K562 (cell line): Measurements from ENCODE around the gene UBE2E2. TPM values are rescaled to one million over a fixed set of nuclear protein-coding genes. Genes with fewer than 3 reads are reported as not detected.

Source experiments
- ATAC-seq: fragments of 200-7000 bp; cut with Tn5 transposase; 3 replicates; pipeline ENCODE4 v1.9.1; 2020; ENCODE audit warnings: moderate library complexity
- BruUV-seq: library from RNA; stranded (reverse); fragments of 400-500 nt; replicated peaks from 2 replicates; lab custom pipeline; 2021; lab: Mats Ljungman, UMichigan
- CTCF ChIA-PET: fragments of 300-600 bp; formaldehyde crosslinking; extraction: SDS; loops from one replicate; lab custom pipeline; 2021; ENCODE audit warnings: low intra/inter-chr PET ratio; lab: Yijun Ruan, JAX
- POLR2A ChIA-PET: fragments of 300-600, 350-650 bp; sonication (Branson Sonifier 250); formaldehyde crosslinking; extraction: SDS; loops from one replicate; lab custom pipeline; 2021; ENCODE audit warnings: antibody characterized with exemption, inconsistent platforms; lab: Yijun Ruan, JAX
- DNase-seq, 4 experiments: peaks; one replicate each; pipeline versions ENCODE4 v3.0.0 to v3.0.0-alpha.2; 2011 to 2018; ENCODE audit warnings: low spot score in 3 of 4, mixed read lengths in 3 of 4; ENCODE audit errors: extremely low read depth in 1 of 4
- FAIRE-seq: peaks from 2 replicates; lab custom pipeline; 2011; peaks lifted over from hg19 to GRCh38; lab: Jason Lieb, UNC
- H2AFZ ChIP-seq: 2 replicates; pipeline ENCODE4 v1.6.0; 2011; ENCODE audit warnings: low read depth, low read length, control low read depth, inconsistent platforms
- H3K27ac ChIP-seq: fragments of 200-600 bp; 3 replicates; pipeline ENCODE4 v1.8.0; 2011; ENCODE audit warnings: low read depth, mild to moderate bottlenecking, control low read depth, inconsistent platforms, low read length, moderate library complexity, mixed read lengths; ENCODE audit errors: extremely low read depth
- H3K27me3 ChIP-seq, 2 experiments: fragments of 300-600 bp in 1 of 2; 2 replicates in 1 of 2; 3 replicates in 1 of 2; pipeline versions ENCODE4 v1.6.0 to v1.8.0; 2011; ENCODE audit warnings: inconsistent platforms in 2 of 2, low read length in 2 of 2, mild to moderate bottlenecking in 1 of 2, mixed read lengths in 1 of 2, moderate library complexity in 1 of 2; ENCODE audit not compliant: control insufficient read depth in 2 of 2, insufficient read depth in 2 of 2
- H3K36me3 ChIP-seq: fragments of 300-600 bp; 3 replicates; pipeline ENCODE4 v1.8.0; 2011; ENCODE audit warnings: mild to moderate bottlenecking, low read length, inconsistent platforms; ENCODE audit not compliant: control insufficient read depth, insufficient read depth
- H3K4me1 ChIP-seq, 2 experiments: fragments of 200-600 bp in 1 of 2; replicated peaks in 1 of 2; 2 replicates in 1 of 2; 3 replicates in 1 of 2; pipeline versions ENCODE4 v1.5.1 to v1.8.0; 2011; ENCODE audit warnings: inconsistent platforms in 2 of 2, low read length in 2 of 2, mild to moderate bottlenecking in 1 of 2, mixed read lengths in 1 of 2, moderate library complexity in 1 of 2; ENCODE audit not compliant: control insufficient read depth in 2 of 2, insufficient read depth in 2 of 2
- H3K4me2 ChIP-seq: 2 replicates; pipeline ENCODE4 v1.6.1; 2011; ENCODE audit warnings: low read length, control low read depth, inconsistent platforms, mixed read lengths; ENCODE audit not compliant: insufficient read depth
- H3K4me3 ChIP-seq: fragments of 200-600 bp; sonication (generic), shearing (Covaris generic); 2 replicates; pipeline ENCODE4 v1.5.1; 2016; ENCODE audit warnings: control low read depth, inconsistent platforms
- H3K79me2 ChIP-seq: fragments of 200-600 bp; 3 replicates; pipeline ENCODE4 v1.8.0; 2011; ENCODE audit warnings: low read length, inconsistent platforms; ENCODE audit not compliant: control insufficient read depth, insufficient read depth
- H3K9ac ChIP-seq, 2 experiments: 2 replicates each; pipeline versions ENCODE4 v1.6.0 to v1.6.1; 2011; ENCODE audit warnings: low read depth in 2 of 2, low read length in 2 of 2, control low read depth in 1 of 2, inconsistent platforms in 1 of 2, mild to moderate bottlenecking in 1 of 2, mixed read lengths in 1 of 2; ENCODE audit not compliant: insufficient read depth in 1 of 2
- H3K9me1 ChIP-seq: one replicate; pipeline ENCODE4 v1.6.0; 2011; ENCODE audit warnings: inconsistent platforms, mild to moderate bottlenecking, low read length, moderate library complexity; ENCODE audit not compliant: control insufficient read depth, insufficient read depth
- H3K9me3 ChIP-seq: replicated peaks from 2 replicates; pipeline ENCODE4 v1.5.1; 2011; ENCODE audit warnings: low read depth, low read length, inconsistent platforms; ENCODE audit not compliant: control insufficient read depth, insufficient read depth
- H4K20me1 ChIP-seq: replicated peaks from 2 replicates; pipeline ENCODE4 v1.6.1; 2011; ENCODE audit warnings: low read length, inconsistent platforms, mixed read lengths; ENCODE audit not compliant: control insufficient read depth, insufficient read depth
- ADNP ChIP-seq: fragments of 200-800 bp; sonication (Bioruptor generic); IDR thresholded peaks from 2 replicates; pipeline ENCODE4 v1.6.1; 2016; ENCODE audit warnings: missing genetic modification characterization, missing compliant biosample characterization
- CHD4 ChIP-seq: fragments of 200-600 bp; sonication (generic); IDR thresholded peaks from 3 replicates; pipeline ENCODE4 v1.6.1; 2012; ENCODE audit warnings: low read depth, mild to moderate bottlenecking, mixed read lengths, low read length, inconsistent platforms; ENCODE audit not compliant: insufficient read depth, insufficient replicate concordance, poor library complexity, severe bottlenecking
- CTCFL ChIP-seq: IDR thresholded peaks from 2 replicates; pipeline ENCODE4 v1.6.1; 2011; ENCODE audit warnings: borderline replicate concordance, low read depth, mild to moderate bottlenecking, moderate library complexity, low read length; ENCODE audit not compliant: insufficient read depth, poor library complexity, severe bottlenecking
- DIDO1 ChIP-seq: fragments of 450-650 bp; IDR thresholded peaks from 2 replicates; pipeline ENCODE4 v1.6.1; 2016; ENCODE audit warnings: low read depth, missing biosample characterization, missing genetic modification characterization
- HEY1 ChIP-seq: fragments of 250-450 bp; sonication (Bioruptor Pico); IDR thresholded peaks from 2 replicates; pipeline ENCODE4 v1.5.0; 2020; ENCODE audit warnings: mild to moderate bottlenecking, moderate library complexity, borderline replicate concordance
- KAT2B ChIP-seq: IDR thresholded peaks from one replicate; pipeline ENCODE4 v1.6.1; 2012; ENCODE audit warnings: low read depth, mild to moderate bottlenecking, control low read depth, inconsistent platforms, low read length, moderate library complexity
- LEF1 ChIP-seq: fragments of 450-650 bp; IDR thresholded peaks from 2 replicates; pipeline ENCODE4 v1.6.1; 2016; ENCODE audit warnings: mild to moderate bottlenecking
- MAFK ChIP-seq: IDR thresholded peaks from 2 replicates; pipeline ENCODE4 v1.6.1; 2011; ENCODE audit warnings: low read length, improper control_type of control experiment
- NFATC3 ChIP-seq: fragments of 450-650 bp; IDR thresholded peaks from 2 replicates; pipeline ENCODE4 v1.6.1; 2017; ENCODE audit warnings: mild to moderate bottlenecking
- PTRF ChIP-seq: fragments of 450-650 bp; IDR thresholded peaks from 2 replicates; pipeline ENCODE4 v1.6.1; 2016; ENCODE audit warnings: mild to moderate bottlenecking, missing genetic modification characterization, missing compliant biosample characterization
- RBBP5 ChIP-seq: fragments of 200-600 bp; sonication (generic); IDR thresholded peaks from 2 replicates; pipeline ENCODE4 v1.6.1; 2012; ENCODE audit warnings: borderline replicate concordance, mild to moderate bottlenecking, low read length, control low read depth, inconsistent platforms; ENCODE audit not compliant: insufficient read depth, poor library complexity, severe bottlenecking
- RBM22 ChIP-seq: fragments of 200-400 bp; formaldehyde crosslinking; IDR thresholded peaks from 2 replicates; pipeline ENCODE4 v1.6.1; 2018; ENCODE audit warnings: low read length, low read depth; ENCODE audit not compliant: poor library complexity, severe bottlenecking
- SP2 ChIP-seq: IDR thresholded peaks from 2 replicates; pipeline ENCODE4 v1.6.1; 2011; ENCODE audit warnings: mild to moderate bottlenecking, low read depth, low read length, moderate library complexity; ENCODE audit not compliant: poor library complexity, severe bottlenecking; ENCODE audit errors: extremely low read depth
- TCF3 ChIP-seq: sonication (generic); formaldehyde crosslinking; IDR thresholded peaks from 2 replicates; pipeline ENCODE4 v1.4.0; 2020; ENCODE audit warnings: mild to moderate bottlenecking, missing genetic modification reagents
- ZC3H4 ChIP-seq: sonication (generic); formaldehyde crosslinking; IDR thresholded peaks from 2 replicates; pipeline ENCODE4 v1.9.0; 2021; ENCODE audit warnings: missing genetic modification reagents, borderline replicate concordance
- ZFP1 ChIP-seq: fragments of 450-650 bp; formaldehyde crosslinking; IDR thresholded peaks from 2 replicates; pipeline ENCODE4 v1.4.0; 2020; ENCODE audit warnings: mild to moderate bottlenecking, mixed read lengths
- ZNF224 ChIP-seq: sonication (generic); formaldehyde crosslinking; IDR thresholded peaks from 2 replicates; pipeline ENCODE4 v1.8.0; 2022; ENCODE audit warnings: mild to moderate bottlenecking, missing genetic modification reagents
- ZNF444 ChIP-seq: fragments of 250-450 bp; sonication (Bioruptor Pico); IDR thresholded peaks from 2 replicates; pipeline ENCODE4 v1.4.0; 2020; ENCODE audit warnings: mild to moderate bottlenecking, moderate library complexity
- ZNF551 ChIP-seq: fragments of 250-450 bp; sonication (Bioruptor Pico); IDR thresholded peaks from 2 replicates; pipeline ENCODE4 v1.5.0; 2021; ENCODE audit warnings: mild to moderate bottlenecking, moderate library complexity
- ZNF699 ChIP-seq: fragments of 250-450 bp; sonication (Bioruptor Pico); IDR thresholded peaks from 2 replicates; pipeline ENCODE4 v1.8.0; 2021; ENCODE audit warnings: mild to moderate bottlenecking, moderate library complexity; ENCODE audit not compliant: insufficient replicate concordance
- WGBS: fragments of 100-300 bp; shearing (Covaris generic); methylation state at CpG from one replicate; pipeline ENCODE4 v1.1.6; 2016; ENCODE audit warnings: low coverage, mixed read lengths; ENCODE audit not compliant: insufficient coverage; ENCODE audit errors: missing lambda C conversion rate; 5-methylcytosine and 5-hydroxymethylcytosine counted together
- in situ Hi-C: fragments of 300-500 bp; cut with MboI; formaldehyde crosslinking; loops from 4 replicates; pipeline ENCODE4 v1.15.0; 2018; ENCODE audit warnings: inconsistent platforms, mixed read lengths
- intact Hi-C: fragments of 100-400 bp; cut with micrococcal nuclease; formaldehyde crosslinking; loops from 2 replicates; pipeline ENCODE4 v1.14.2; 2022
- polyA plus RNA-seq, 8 experiments: library from polyadenylated mRNA; depleted of rRNA in 4 of 8; stranded (reverse) in 5 of 8; unstranded in 3 of 8; fragments of >200 nt; fragmentation: Nextera tagmentation in 2 of 8; fragmentation: Illumina TruSeq in 1 of 8; extraction: Ambion mirVana in 2 of 8; extraction: Trizol in 1 of 8; gene quantifications; 2 replicates each; pipeline versions ENCODE4 v1.2.1 to v1.2.3, GENCODE V29; 2011 to 2014; ENCODE audit warnings: inconsistent platforms in 1 of 8, missing spikeins in 1 of 8
- total RNA-seq, 7 experiments: library from RNA; depleted of rRNA in 6 of 7; stranded (reverse); fragments of >200 nt in 6 of 7; fragmentation: Illumina TruSeq in 2 of 7; extraction: Trizol in 2 of 7; gene quantifications; 2 replicates each; pipeline versions ENCODE4 v1.2.1 to v1.2.3, GENCODE V29; 2011 to 2021; ENCODE audit warnings: low replicate concordance in 1 of 7

The UBE2E2 gene
- total and polyA plus RNA-seq, 9 of the 15 experiments (the other 6 are each of a cell fraction or from before 2014, with no cell fraction given): 0.22 to 5.1 (median 1.9) TPM

- H3K4me1 ChIP-seq: no peaks in the 10 kb centered on the region
- CTCF ChIA-PET: no interaction called here
- BruUV-seq: no TSS peak
- H3K27ac ChIP-seq: no peak overlapping the region
- H3K79me2 ChIP-seq: no peaks in the 10 kb centered on the region
- intact Hi-C loops: no loop called here
- ATAC-seq (no peak), DNase-seq (no peak)
- no peak overlapping the region for H3K9ac ChIP-seq
- no peaks in the 10 kb centered on the region for H3K9me1 ChIP-seq
- in situ Hi-C loops: no loop called here
- no peaks in the 10 kb centered on the region for H3K27me3 ChIP-seq
- no peak overlapping the region for H2AFZ ChIP-seq
- H3K9me3 ChIP-seq: peaks cover 5% of the 10 kb centered on the region; the same call in 1 of the 2 replicates
- no peaks in the 10 kb centered on the region for H3K36me3 ChIP-seq
- POLR2A ChIA-PET: no interaction called here
- no peaks in the 10 kb centered on the region for H4K20me1 ChIP-seq
- H3K4me3 ChIP-seq: no peak overlapping the region
- 3% methylated on average over 2 of the region's 2 CpGs for WGBS
- TF ChIP-seq RBM22 (no peak), CHD4 (no peak), KAT2B (no peak), ZFP1 (CRISPR knock-in tag) (no peak), RBBP5 (no peak), ZNF699 (no peak), PTRF (tag) (no peak), ZNF224 (no peak), SP2 (no peak), ZC3H4 (CRISPR knock-in tag) (no peak), HEY1 (CRISPR knock-in tag) (no peak), NFATC3 (no peak), TCF3 (CRISPR knock-in tag) (no peak), CTCFL (no peak), ZNF551 (CRISPR knock-in tag) (no peak), ZNF444 (CRISPR knock-in tag) (no peak), LEF1 (no peak), ADNP (tag) (no peak), DIDO1 (no peak), MAFK (no peak)
- TF ChIP-seq, all 486 proteins: peak for 0
- no peak overlapping the region for H3K4me2 ChIP-seq
- no peak for FAIRE-seq
Measured at GRCh38 chr3:23457697-23458096, 254.6 kb downstream of the UBE2E2 start.
